HG02642 (cell line): Measurements from ENCODE around the gene STBD1.
"Not testable (repeated sequence)": the region's sequence is repeated elsewhere in the genome, so short reads cannot be mapped to it uniquely, and the experiment has no call there.

ENCODE experiments used
- ATAC-seq: cut with Tn5 transposase; IDR thresholded peaks from one replicate; pipeline ENCODE4 v1.9.1; 2021; ENCODE audit warnings: mild to moderate bottlenecking; ENCODE audit not compliant: unreplicated experiment, poor library complexity

STBD1 gene

GRCh38 chr4:76305971-76306881 is at the start of gene STBD1:
STBD1 (plus strand) TSS chr4:76306733; CDS start chr4:76306770, 37 bp downstream.
- ATAC-seq, result peak; percentile 27

- no peak for ATAC-seq
These were observed 49.6 kb upstream of the STBD1 start for GRCh38 chr4:76256968-76257367.

- ATAC-seq, result no peak
These were observed 48.7 kb upstream of the STBD1 start for GRCh38 chr4:76257824-76258223.

DNA sequence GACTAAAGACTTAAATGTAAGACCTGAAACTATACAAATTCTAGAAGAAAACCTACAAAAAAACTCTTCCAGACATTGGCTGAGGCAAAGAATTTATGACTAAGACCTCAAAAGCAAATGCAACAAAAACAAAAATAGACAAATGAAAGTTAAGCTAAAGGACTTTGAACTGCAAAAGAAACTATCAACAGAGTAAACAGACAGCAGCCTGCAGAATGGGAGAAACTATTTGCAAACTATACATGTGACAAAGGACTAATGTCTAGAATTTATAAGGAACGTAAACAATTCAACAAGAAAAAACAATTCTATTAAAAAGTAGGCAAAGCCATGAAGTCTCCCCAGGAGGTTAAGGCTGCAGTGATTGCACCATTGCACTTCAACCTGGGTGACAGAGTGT is 46.0 kb upstream of the STBD1 start:
- no peak for ATAC-seq

- ATAC-seq, result no peak
These were observed 40.8 kb upstream of the STBD1 start for GRCh38 chr4:76265631-76266218.

DNA sequence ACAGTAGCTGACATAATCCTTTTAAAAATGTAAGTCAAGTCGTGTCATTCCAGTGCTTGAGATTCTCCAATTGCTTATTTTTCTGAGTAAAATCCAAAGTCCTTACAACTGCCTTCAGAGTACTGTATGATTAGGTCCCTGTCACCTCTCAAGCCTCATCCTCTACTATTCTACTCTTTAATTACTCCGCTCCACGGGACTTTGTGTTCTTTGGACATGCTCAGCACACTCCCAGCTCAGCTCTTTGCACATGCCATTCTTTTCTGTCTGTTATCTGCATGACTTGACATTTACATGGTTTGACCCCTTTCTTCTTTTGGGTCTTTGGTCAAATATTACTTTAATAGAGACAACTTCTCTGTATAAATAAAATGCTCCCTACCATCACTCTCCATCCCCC is 39.9 kb upstream of the STBD1 start:
- ATAC-seq, result no peak

DNA sequence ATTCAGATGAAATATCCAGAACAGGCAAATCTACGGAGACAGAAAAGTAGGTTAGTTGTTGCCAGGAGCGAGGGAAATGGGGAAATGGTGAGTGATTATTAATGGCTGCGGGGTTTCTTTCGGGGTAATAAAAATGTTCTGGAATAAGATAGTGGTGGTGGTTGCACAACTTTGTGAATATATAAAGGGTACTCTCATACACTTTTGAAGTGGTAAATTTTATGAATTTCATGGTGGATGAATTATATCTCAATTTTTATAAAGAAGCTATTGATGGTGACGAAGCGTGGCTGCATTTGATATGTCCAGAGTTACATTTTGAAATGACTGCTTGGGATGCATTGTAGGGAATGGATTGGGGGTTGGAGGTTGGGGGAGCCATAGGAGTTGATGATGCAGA is 38.7 kb upstream of the STBD1 start:
- ATAC-seq, result no peak

GRCh38 chr4:76270244-76271175 is 36.0 kb upstream of the STBD1 start:
- ATAC-seq, result no peak

DNA sequence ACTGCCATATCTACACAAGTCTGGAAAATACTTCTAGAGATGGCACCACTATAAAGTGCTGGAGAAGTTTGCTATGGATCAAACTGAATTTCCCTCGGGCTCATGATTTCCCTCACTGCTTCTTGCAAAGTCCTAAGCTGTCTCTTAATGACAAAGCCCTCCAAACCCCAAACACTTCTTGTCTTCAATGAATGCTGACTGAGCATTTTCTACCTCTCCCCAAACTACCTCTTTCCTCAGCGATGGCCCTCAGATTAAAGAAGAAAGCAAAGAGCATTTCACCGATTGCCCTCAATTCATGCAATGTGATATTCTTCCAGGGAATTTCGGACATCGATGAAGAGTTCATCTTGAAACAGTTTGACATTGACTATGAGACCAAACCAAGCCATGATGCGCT is 35.3 kb upstream of the STBD1 start:
- ATAC-seq, result no peak

- ATAC-seq, result no peak
These were observed 34.5 kb upstream of the STBD1 start for GRCh38 chr4:76272073-76272472.

GRCh38 chr4:76272582-76272981 is 34.0 kb upstream of the STBD1 start:
- ATAC-seq, result no peak

- ATAC-seq, result no peak
These were observed 33.5 kb upstream of the STBD1 start for GRCh38 chr4:76272999-76273398.

GRCh38 chr4:76275486-76276124 is 30.9 kb upstream of the STBD1 start:
- ATAC-seq, result no peak

- no peak for ATAC-seq
These were observed 29.7 kb upstream of the STBD1 start for GRCh38 chr4:76276813-76277212.

GRCh38 chr4:76277667-76278066 is 28.9 kb upstream of the STBD1 start:
- no peak for ATAC-seq

DNA sequence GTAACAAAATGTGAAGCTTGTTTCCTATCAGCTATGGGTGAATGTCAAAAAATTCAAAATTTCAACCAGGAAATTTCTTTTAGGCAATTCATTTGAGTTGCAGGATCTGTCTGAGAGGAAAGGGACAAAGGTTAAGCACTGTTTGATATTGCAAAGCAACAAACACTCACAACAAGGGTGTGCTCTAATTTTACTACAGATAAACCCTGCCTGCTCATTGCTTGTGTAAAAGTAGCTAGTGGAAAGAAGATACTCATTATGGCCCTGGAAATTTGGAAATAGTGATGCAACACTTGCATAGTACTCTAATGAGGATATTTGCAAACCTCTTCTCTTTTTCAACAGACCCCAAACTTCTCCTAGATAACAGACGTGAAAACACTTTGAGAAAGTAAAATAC is 27.9 kb upstream of the STBD1 start:
- ATAC-seq, result no peak

DNA sequence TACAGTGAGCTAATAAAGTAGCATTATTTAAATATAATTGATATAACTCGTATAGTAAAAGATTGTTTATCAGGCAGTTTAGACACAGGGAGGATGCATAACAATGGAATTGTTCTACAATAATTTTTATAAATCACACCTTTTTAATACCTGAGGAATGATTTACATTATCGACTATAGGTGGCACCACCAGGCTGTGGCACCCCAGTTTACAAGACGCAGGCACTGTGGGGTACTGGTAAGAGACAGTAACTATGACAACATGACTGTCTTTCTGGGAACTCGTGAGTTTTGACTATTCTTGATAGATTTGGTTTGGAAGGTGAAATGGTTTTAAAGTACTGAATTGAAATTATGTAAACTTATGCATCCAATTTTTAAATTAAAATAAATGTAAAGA is 27.1 kb upstream of the STBD1 start:
- no peak for ATAC-seq

GRCh38 chr4:76280488-76281441 is 25.8 kb upstream of the STBD1 start:
- ATAC-seq, result no peak

DNA sequence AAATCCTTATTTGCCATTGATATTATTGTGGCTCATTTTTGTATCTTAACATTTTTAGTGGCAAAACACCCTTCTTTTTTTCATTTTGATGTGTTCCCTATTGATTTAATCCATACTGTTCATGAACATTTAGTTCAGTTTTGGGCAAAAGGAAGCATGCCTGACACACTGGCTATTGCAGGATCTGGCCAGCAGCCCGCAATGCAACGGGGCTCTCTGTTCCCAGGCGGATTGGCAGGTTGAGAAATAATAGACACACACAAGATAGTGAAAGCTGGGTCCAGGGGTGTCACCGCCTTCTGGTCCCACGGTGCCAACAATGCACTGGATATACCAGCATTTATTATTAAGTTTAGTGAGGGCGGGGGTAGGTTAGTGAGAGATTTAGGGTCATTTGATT is 24.9 kb upstream of the STBD1 start:
- not testable (repeated sequence) for ATAC-seq
